GM18505 (cell line): ENCODE results near the gene CD48.
"Not testable (repeated sequence)": the region's sequence is repeated elsewhere in the genome, so short reads cannot be mapped to it uniquely, and the experiment has no call there.

Experiments used
- ATAC-seq: cut with Tn5 transposase; IDR thresholded peaks from one replicate; pipeline ENCODE4 v1.9.1; 2021; ENCODE audit not compliant: unreplicated experiment
- POLR2A ChIP-seq: IDR thresholded peaks from 4 replicates; pipeline ENCODE4 v1.6.1; 2011; ENCODE audit warnings: borderline replicate concordance; ENCODE audit not compliant: insufficient read depth, insufficient read length; ENCODE audit errors: extremely low read depth

The CD48 gene

DNA sequence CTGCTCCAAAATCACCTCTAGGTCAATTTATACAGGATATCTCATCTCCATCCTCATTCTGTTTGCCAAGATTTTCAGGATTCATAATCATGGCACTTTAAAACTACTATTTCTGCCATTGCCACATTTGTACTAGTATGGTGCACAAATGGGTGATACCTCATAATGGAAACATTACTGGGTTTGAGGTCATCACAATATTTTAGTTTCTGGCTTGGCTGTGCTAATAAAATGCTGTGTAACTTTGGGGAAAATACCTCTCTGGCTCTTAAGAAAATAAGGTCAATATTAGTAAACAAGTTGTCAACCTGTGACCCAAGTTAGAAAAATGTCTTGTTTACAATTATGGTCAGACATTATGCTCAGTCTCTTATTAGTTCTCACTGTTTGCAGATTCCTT lies 22.7 kb upstream of the CD48 start:
- TF ChIP-seq POLR2A, result no peak
- no peak for ATAC-seq

DNA sequence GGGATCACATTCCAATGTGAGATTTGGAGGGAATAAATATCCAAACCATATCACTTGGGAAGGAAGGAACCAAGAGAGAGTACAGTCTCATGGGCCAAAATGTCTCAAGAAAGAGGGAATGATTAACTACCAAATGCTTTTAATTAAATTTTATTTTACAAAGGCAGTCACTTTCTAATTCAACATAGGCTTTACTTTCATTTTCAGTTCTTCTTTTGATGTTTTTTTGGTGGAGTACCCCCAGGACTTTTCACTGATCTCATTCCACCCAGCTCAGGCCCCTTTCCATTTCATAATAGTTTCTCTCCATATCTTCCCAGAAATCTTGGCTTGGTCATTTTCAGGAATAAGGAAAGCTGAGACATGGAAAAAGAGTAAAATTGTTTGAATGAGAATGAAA lies 22.3 kb upstream of the CD48 start:
- no peak for TF ChIP-seq POLR2A
- ATAC-seq, result no peak

DNA sequence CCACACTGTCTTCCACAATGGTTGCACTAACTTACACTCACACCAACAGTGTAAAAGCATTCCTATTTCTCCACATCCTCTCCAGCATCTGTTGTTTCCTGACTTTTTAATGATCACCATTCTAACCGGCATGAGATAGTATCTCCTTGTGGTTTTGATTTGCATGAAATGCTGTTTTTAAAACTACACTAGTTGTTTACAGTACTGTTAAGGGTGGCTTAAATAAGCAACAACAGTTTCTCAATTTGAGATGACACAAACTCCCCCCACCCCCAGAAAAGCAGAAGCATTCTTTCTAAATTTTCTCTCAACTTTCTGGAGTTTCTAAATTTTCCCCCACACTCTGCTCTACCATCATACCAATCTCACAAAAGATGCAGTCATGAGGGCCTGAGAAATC lies 20.4 kb upstream of the CD48 start:
- no peak for TF ChIP-seq POLR2A
- no peak for ATAC-seq

DNA sequence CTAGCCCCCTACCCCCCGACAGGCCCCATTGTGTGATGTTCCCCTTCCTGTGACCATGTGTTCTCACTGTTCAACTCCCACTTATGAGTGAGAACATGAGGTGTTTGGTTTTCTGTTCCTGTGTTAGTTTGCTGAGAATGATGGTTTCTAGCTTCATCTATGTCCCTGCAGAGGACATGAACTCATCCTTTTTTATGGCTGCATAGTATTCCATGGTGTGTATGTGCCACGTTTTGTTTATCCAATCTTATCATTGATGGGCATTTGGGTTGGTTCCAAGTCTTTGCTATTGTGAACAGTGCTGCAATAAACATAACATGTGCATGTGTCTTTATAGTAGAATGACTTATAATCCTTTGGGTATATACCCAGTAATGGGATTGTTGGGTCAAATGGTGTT lies 19.9 kb upstream of the CD48 start:
- ATAC-seq, result not testable (repeated sequence)

DNA sequence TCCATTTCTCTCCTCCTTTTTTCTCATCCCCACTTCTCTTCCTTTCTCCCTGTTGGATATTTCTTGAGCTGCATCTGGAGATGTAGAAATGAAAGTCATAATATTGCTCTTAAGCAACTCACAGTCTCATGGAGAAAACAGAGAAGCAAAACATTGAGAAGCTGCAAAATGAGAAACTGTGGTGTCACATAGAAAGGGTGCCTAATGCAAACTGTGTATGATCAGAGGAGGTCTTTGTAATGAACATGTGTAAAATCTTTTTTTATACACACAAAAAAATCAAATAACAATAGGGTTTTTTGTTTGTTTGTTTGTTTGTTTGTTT lies 15.7 kb upstream of the CD48 start:
- no peak for ATAC-seq
- TF ChIP-seq POLR2A, result no peak

DNA sequence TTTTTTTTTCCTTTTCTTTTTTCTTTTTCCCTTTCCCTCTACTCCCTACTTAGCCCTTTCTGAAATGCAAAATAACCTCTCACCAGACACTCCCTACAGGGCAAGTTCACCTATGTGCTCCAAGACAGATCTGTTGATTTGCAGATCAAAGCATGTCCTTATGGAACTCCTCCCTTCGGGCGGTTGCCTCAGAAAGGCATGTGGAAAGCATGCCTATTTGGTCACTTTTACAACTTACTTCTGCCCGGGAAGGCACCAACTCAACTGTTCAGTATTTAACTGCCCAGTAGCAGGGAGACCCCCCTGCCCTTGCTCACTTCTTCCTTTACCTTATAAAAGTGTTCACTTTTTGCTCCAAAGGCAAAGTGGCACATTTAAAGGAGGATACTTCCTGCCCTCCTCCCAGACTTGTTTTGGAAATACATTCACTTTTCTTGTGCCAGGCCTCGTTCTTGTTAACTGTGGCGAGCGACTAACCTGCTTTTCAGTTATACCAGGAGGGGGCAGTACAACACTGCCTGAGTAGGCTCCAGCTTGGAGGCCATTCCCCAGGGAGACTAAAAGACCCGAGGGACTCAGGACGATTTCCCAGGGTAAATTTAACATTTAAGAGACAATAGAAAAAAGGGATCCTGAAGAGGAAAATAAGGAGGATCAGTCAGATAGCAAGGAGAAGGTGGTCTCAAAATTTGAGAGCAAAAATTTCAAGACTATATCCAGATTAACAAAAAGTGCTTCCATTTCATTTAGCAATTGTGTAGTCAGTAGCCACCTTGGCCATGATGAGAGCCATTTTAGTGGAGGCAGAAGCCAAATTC lies 15.1 kb upstream of the CD48 start:
- peak; percentile 60 for ATAC-seq

DNA sequence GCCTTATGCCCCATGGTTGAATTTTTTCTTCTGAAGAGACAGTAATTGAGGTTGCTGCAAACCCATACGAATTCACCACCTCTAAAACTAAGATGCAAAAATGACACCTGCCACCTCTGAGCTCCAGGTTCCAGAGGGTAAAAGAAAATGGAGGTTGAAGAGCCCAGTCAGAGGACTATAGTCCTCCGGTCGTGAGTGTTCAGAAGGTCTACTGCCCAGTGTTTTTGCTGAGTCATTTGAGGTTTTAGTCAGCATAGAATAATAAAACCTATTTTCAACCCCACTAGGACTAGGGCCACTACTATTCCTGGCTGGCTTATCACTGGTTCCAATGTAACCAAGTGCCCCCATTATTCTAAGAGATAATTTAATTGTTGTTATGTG lies 14.5 kb upstream of the CD48 start:
- ATAC-seq, result peak; percentile 12
- TF ChIP-seq POLR2A, result no peak

More for the DNA sequence above, 15.1 kb upstream of the CD48 start:
- no peak for TF ChIP-seq POLR2A

DNA sequence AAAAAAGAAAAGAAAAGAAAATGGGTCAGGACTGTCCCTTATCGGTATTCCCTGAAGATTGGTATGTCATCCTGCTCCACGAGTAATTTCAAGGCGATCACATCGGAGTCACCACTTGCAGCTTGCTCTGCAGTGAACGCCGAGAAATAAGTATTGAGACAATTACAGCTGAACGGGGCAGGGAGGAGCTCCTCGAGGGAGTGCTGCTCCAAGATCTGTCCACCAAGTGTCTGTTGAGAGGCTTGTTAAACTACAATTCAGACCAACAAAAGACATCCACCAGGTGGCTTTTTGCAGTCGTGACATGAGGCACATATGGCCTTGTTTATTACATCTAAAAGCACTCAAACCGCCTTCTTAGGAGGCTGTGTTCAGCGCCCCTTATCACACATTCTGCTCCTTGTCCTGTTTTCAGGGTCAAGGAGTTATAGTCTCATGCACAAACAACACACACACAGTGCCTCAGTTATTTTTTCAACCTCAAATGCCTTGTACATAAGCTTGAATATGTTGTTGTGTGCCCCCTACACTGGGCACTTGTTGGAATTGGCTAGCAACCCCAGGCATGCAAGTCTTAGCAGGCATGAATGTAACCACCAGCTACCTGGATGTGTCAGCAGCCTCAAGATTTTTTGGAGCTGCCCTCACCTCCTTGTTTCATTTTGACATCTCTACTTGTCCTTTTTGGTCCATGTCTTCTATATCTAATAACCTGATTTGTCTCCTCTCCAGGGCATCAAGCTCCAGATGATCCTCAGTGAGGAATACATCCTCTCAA lies 13.0 kb upstream of the CD48 start:
- TF ChIP-seq POLR2A, result no peak
- no peak for ATAC-seq

DNA sequence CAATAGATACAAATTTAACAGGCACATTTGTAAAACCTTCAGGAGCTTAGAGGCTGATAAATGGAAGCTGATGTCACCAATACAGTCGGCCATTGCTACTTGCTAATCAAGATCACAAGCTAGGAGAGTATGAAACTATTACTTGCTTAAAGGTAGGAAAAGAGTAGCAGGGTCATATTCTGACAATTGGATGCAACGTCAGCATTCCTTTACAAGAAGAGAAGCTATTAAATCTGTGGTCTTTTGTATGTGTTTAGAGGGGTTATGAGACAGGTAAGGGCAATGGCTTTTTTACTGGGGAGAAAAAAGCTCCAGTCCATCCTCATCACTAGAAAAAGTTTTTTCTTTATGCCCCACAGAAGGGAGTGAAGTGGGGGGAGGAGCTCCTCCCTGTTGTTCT lies 11.7 kb upstream of the CD48 start:
- ATAC-seq, result no peak
- TF ChIP-seq POLR2A, result no peak

DNA sequence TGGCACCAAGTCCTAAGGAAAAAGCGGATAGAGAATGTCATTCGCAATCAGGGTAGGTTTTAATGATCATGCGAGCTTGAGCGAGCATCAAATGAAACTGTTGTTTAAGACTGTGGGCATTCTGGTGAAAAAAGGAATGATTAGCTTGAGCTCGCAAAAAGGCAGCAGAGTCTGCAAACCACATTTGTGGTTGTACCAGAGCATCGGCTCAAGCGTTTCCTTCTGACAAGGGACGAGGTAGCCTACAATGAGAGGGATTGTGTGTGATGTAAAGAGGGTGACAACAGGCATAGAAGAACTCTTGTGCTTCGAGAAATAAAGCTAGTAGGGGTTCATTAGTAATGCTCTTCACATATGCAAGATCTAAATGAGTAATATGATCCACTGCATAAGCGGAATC lies 11.1 kb upstream of the CD48 start:
- ATAC-seq, result no peak

DNA sequence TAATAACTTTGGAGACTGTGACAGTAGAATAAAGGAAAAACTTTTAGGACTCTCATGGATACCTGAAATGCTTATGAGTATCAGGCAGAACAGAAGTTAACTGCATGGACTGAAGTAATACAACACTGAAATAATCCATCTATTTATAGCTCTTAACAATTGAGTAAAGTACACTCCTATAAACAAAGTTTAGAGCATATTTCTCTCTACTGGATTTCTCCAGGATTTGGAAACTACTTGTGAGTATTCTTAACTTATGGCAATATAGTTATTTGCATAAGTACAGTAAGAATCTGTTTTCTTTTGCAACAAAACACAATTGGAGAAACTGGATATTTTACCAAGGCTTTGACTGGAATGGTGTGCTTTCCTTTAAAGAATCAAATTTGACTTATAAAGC lies 9.9 kb upstream of the CD48 start:
- ATAC-seq, result no peak
- no peak for TF ChIP-seq POLR2A

More for the DNA sequence above, 11.1 kb upstream of the CD48 start:
- TF ChIP-seq POLR2A, result no peak

DNA sequence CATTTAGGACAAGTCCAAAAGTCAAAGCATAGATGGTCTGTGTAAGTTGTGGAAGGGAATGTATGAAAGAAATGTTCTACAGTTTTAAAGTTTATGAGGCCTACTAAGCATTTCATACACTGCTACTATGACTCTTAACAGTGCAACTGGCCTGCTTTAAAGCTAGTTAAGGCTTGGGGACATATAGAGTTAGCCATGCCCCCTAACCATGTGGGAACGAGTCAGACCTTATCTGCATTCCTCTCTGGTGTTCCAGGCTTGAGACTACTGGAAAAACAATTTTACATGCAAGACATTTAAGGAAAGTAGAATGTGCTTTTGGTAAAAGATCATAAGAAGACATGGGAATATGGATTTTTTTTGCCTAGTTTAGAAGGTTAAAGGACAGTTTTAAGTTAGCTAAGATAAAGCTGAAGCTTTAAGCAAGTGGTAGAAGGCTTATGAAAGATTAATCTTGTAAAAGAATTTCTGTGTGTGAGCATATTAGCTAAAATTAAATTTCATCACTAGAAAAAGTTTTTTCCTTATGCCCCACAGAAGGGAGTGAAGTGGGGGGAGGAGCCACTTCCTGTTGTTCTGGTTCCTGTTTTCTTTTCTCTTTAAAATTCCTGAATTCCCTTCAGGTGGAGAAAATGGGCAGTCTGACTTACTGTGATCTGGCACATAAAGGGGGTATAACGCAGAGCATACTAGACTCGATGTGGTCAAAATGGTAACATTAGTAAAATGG lies 8.9 kb upstream of the CD48 start:
- ATAC-seq, result no peak
- no peak for TF ChIP-seq POLR2A

DNA sequence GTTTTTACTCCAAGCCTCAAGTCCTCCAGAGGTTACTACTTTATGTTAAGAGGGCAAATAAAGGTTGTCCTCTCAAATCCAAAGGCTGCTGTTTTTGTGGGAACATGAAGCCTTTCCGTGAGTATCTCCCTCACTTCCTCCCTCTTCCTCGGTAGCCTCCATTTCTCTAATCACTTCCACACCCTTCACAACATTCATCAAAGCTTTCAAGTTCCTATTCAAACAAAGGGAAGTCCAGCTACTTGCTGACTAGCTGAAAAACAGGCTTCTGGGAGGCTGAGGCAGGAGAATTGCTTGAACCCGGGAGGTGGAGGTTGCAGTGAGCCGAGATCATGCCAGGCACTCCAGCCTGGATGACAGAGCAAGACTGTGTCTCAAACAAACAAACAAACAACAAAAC lies 6.6 kb upstream of the CD48 start:
- no peak for TF ChIP-seq POLR2A

DNA sequence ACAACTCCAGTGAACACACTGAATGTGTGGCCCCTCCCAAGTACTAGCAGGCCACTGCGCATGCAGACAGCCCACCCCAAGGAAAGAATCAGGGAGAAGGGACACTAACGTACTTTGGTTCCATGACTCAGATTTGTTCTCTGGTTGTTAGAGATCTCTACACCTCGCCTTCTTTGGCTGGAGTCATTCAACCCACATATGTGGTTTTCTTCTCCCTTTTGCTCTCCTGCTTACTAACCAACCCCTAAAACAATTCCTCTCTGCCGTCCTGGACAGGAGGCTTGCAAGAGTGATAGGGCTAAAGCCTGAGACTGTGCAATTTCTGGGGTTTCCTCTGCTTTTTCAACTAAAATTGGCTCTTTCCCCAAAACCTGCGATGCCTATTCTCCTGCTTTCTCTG lies 5.7 kb upstream of the CD48 start:
- TF ChIP-seq POLR2A, result no peak
- ATAC-seq, result no peak

More for the DNA sequence above, 6.6 kb upstream of the CD48 start:
- ATAC-seq, result no peak
